Amygdala (tissue), 56 donors: ENCODE data around the gene CNPPD1.

Experiments
- DNase-seq, 56 donors: peaks; one replicate each; lab custom pipeline; 2025; lab: John Stamatoyannopoulos, UW

Gene CNPPD1

GRCh38 chr2:219125225-219125885 lies 51.4 kb downstream of the CNPPD1 start:
- DNase-seq: no peak

DNA sequence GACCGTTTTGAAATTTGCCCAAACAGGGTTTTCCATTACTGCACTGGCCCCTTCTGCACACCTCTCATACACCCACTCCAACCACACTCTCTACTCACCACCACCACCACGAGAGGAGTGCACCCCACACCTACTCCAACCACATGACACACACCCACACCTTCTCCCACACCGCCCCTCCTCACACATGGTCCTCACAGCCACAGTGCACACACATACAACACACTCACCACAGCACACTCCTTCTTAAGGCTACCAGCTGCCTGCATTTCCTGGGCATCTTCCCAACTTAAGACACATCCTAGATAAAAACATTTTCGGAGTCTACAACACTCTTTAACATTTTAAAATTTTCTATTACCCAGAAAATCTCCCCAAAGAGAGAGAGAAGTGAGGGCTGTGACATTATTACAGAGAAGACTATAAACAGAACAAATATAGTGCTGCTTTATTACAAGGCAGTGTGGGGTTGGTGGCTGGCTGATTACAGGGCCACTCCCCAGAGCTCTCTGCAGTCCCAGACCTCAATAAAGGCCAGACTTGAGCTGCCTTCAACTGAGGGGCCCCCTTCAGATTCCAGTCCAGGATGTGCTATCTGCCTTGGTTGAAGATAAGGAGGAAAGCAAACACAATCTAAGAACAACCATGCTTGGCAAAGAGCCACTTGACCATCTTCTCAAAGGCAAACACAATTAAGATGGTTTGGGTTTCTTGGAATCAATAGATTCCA lies 52.2 kb downstream of the CNPPD1 start:
- peak in 6 of 56 donors; percentile 3 to 37 (median 6) for DNase-seq

DNA sequence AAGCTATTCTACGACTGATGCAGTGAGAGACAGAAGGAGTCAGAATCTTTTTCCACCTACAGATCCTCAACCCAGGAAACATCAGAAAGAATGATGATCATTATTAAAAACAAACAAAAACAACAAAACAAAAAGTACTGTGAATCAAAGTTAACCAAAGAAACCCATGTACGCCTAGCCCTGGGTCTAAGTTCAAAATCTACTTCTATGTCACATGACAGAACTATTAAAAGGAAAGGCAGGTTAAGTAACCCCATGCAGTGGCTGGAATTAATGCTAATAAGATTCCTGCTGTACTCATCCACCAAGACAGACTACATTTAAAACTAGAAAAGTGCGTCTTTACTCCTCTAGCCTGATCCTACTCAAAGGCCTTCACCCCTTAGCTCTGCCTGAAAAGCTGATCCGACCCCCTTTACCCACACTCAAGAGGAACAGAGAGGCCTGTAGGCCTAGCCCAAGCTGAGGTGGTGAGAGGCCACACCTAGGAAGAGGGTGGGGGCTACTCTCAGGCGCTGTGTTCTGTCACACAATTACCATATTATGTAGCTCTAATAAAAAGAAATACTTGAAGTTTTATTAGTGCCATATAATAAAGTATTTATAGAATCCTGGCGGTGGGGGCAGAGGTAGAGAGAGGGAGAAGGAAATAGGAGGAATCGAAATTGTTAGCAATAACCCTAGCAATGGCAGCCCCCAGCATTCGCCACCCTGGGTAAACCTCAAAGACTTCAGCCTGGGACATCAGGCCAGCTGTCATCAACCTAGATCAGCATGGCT lies 53.2 kb downstream of the CNPPD1 start:
- DNase-seq: no peak

DNA sequence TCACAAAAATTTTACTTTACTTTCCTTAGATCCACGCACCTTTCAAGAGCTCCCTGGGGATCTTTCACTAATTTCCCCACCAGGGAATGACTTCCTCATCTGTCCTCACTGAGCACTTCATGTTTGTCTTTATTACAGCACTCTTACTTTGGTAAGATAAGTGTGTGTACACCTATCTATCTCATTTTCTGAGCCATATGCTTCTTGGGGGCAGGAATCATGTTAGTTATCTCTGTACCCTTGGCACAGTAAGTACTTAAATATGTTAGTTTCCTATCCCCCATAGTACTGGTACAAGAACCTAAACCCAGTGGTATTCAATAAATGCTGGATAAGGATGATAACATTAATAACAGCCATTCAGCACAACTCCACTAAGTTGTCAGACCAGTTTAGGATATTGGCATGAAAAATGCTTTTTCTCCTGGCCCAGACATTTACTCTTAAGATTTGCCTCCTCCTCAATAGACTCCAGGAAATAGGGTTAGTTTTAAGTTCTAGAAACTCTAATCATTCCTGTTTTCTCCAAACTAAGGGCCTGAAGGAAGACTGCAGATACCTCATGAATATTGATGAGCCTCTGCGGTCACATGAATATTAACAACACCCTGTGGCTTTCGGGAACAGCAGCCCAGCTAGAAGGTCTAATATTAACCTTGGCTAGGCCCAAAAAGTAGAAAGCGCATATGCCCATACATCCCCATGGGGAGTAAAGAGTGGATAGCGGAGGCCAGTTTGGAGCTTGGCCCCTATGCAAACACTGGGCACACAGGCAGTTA lies 54.3 kb downstream of the CNPPD1 start:
- peak in 1 of 56 donors; percentile 0 for DNase-seq
